ENCODE results near the gene SCNN1A.

GRCh38 chr12:6355491-6356373 is 19.6 kb downstream of the SCNN1A start:
- no peak for TF ChIP-seq CTCF (IDR thresholded peaks at IDR 0.05)
- no peak for TF ChIP-seq POLR2A (IDR thresholded peaks at IDR 0.05)
